PC-3 (cell line): ENCODE results near the gene SLC12A2. TPM values are rescaled to one million over a fixed set of nuclear protein-coding genes. Genes with fewer than 3 reads are reported as not detected.
A peak's percentile ranks its signal among the peaks of the same experiment; 100 is the strongest.

Source experiments
- ATAC-seq: fragments of 200-7000 bp; cut with Tn5 transposase; 2 replicates; pipeline ENCODE4 v1.9.1; 2020; ENCODE audit warnings: mild to moderate bottlenecking, moderate library complexity
- BruUV-seq: library from RNA; stranded (reverse); fragments of 400-500 nt; replicated peaks from 2 replicates; lab custom pipeline; 2021; lab: Mats Ljungman, UMichigan
- CTCF ChIA-PET: fragments of 300-600 bp; sonication (Branson Sonifier 250); formaldehyde crosslinking; loops from one replicate; lab custom pipeline; 2022; ENCODE audit warnings: antibody characterized with exemption; lab: Charles Lee
- POLR2A ChIA-PET: fragments of 300-600 bp; sonication (Branson Sonifier 250); formaldehyde crosslinking; loops from one replicate; lab custom pipeline; 2022; ENCODE audit warnings: antibody characterized with exemption; ENCODE audit not compliant: unreplicated experiment; lab: Charles Lee
- DNase-seq: peaks from one replicate; pipeline ENCODE4 v3.0.0-alpha.2; 2015
- H2AFZ ChIP-seq: fragments of 300-600 bp; sonication (generic); 2 replicates; pipeline ENCODE4 v1.6.0; 2016; ENCODE audit warnings: antibody characterized with exemption, low read length
- H3F3A ChIP-seq: fragments of 300-600 bp; sonication (generic); one replicate; pipeline ENCODE4 v1.6.0; 2017; ENCODE audit warnings: antibody characterized with exemption, low read length, control low read depth, mild to moderate bottlenecking; ENCODE audit not compliant: unreplicated experiment
- H3K27ac ChIP-seq: fragments of 300-600 bp; sonication (generic); 2 replicates; pipeline ENCODE4 v1.5.1; 2016; ENCODE audit warnings: mild to moderate bottlenecking, low read length
- H3K27me3 ChIP-seq: fragments of 300-600 bp; sonication (generic); 2 replicates; pipeline ENCODE4 v1.6.1; 2016; ENCODE audit warnings: low read length, mixed read lengths
- H3K36me3 ChIP-seq: fragments of 300-600 bp; sonication (generic); 2 replicates; pipeline ENCODE4 v1.6.1; 2016; ENCODE audit warnings: low read depth, mixed run types, low read length, mixed read lengths
- H3K4me1 ChIP-seq: fragments of 300-600 bp; sonication (generic); 2 replicates; pipeline ENCODE4 v1.5.1; 2016; ENCODE audit warnings: low read length; ENCODE audit not compliant: insufficient read depth
- H3K4me2 ChIP-seq: fragments of 300-600 bp; sonication (generic); 2 replicates; pipeline ENCODE4 v1.6.0; 2016; ENCODE audit warnings: low read length
- H3K4me3 ChIP-seq: fragments of 300-600 bp; sonication (generic); 2 replicates; pipeline ENCODE4 v1.5.1; 2016; ENCODE audit warnings: mild to moderate bottlenecking, low read length, mixed read lengths
- H3K79me2 ChIP-seq: fragments of 300-600 bp; sonication (generic); 2 replicates; pipeline ENCODE4 v1.6.1; 2017; ENCODE audit warnings: low read length, mixed read lengths
- H3K9ac ChIP-seq: fragments of 300-600 bp; sonication (generic); 2 replicates; pipeline ENCODE4 v1.6.0; 2016; ENCODE audit warnings: mild to moderate bottlenecking, low read length
- H3K9me2 ChIP-seq: fragments of 300-600 bp; sonication (generic); replicated peaks from 2 replicates; pipeline ENCODE4 v1.6.1; 2016; ENCODE audit warnings: mixed run types, low read length, mixed read lengths
- H3K9me3 ChIP-seq: fragments of 300-600 bp; sonication (generic); 2 replicates; pipeline ENCODE4 v1.6.1; 2016; ENCODE audit warnings: low read length, mixed read lengths
- H4K20me1 ChIP-seq: fragments of 300-600 bp; sonication (generic); 2 replicates; pipeline ENCODE4 v1.6.1; 2016; ENCODE audit warnings: low read length, mixed read lengths
- CTCF ChIP-seq: fragments of 300-600 bp; sonication (generic); conservative IDR thresholded peaks from 2 replicates; pipeline ENCODE4 v1.5.1; 2017; ENCODE audit warnings: antibody characterized with exemption, low read depth, mild to moderate bottlenecking, low read length
- EZH2 ChIP-seq: fragments of 300-600 bp; sonication (generic); IDR thresholded peaks from one replicate; pipeline ENCODE4 v1.6.1; 2017; ENCODE audit warnings: antibody characterized with exemption, mild to moderate bottlenecking, low read length; ENCODE audit not compliant: unreplicated experiment
- EZH2phosphoT487 ChIP-seq: fragments of 300-600 bp; sonication (generic); IDR thresholded peaks from 2 replicates; pipeline ENCODE4 v1.6.1; 2018; ENCODE audit warnings: mild to moderate bottlenecking, antibody characterized with exemption, low read length, borderline replicate concordance
- intact Hi-C: fragments of 100-400 bp; cut with micrococcal nuclease; formaldehyde crosslinking; loops from 2 replicates; pipeline ENCODE4 v1.9.0; 2023
- total RNA-seq: library from RNA; depleted of rRNA; stranded (reverse); fragments of >200 nt; gene quantifications from 2 replicates; pipeline ENCODE4 v1.2.3, GENCODE V29; 2014

The SLC12A2 gene
- total RNA-seq, 1 experiment from 2014 or later = 33.9 TPM

GRCh38 chr5:128216285-128216684, 132.7 kb downstream of the SLC12A2 start:
- POLR2A ChIA-PET = no interaction called here
- H3K27ac ChIP-seq = no peak overlapping the region
- no TSS peak for BruUV-seq
- ATAC-seq (no peak), DNase-seq (no peak)
- intact Hi-C loops = no loop called here
- H3K4me3 ChIP-seq = no peak overlapping the region
- no peaks in the 10 kb centered on the region for H3F3A ChIP-seq
- no peaks in the 10 kb centered on the region for H3K27me3 ChIP-seq
- peaks cover 13% of the 10 kb centered on the region for H3K4me1 ChIP-seq
- no peaks in the 10 kb centered on the region for H4K20me1 ChIP-seq
- H3K9ac ChIP-seq = no peak overlapping the region
- no peaks in the 10 kb centered on the region for H3K79me2 ChIP-seq
- H3K4me2 ChIP-seq = no peak overlapping the region
- H2AFZ ChIP-seq = no peak overlapping the region
- CTCF ChIA-PET = no interaction called here
- no peaks in the 10 kb centered on the region for H3K36me3 ChIP-seq
- no peaks in the 10 kb centered on the region for H3K9me2 ChIP-seq
- TF ChIP-seq EZH2 = no peak
- no peak for TF ChIP-seq CTCF
- TF ChIP-seq EZH2phosphoT487 = no peak
- no peaks in the 10 kb centered on the region for H3K9me3 ChIP-seq

- CTCF ChIA-PET = no interaction called here
- no peaks in the 10 kb centered on the region for H3K79me2 ChIP-seq
- H3K9me2 ChIP-seq = no peaks in the 10 kb centered on the region
- ATAC-seq (peak; percentile 71), DNase-seq (peak; percentile 70)
- H2AFZ ChIP-seq = no peak overlapping the region
- intact Hi-C loops = loop anchor here (1.0 kb wide), 1 partner anchor 11 kb away; no protein-coding TSS in a partner anchor
- H4K20me1 ChIP-seq = no peaks in the 10 kb centered on the region
- no TSS peak for BruUV-seq
- H3K9me3 ChIP-seq = no peaks in the 10 kb centered on the region
- peaks cover 13% of the 10 kb centered on the region for H3K4me1 ChIP-seq
- POLR2A ChIA-PET = no interaction called here
- no peak overlapping the region for H3K4me3 ChIP-seq
- H3K4me2 ChIP-seq = no peak overlapping the region
- no peaks in the 10 kb centered on the region for H3F3A ChIP-seq
- no peak overlapping the region for H3K27ac ChIP-seq
- no peaks in the 10 kb centered on the region for H3K27me3 ChIP-seq
- H3K36me3 ChIP-seq = no peaks in the 10 kb centered on the region
- no peak for TF ChIP-seq CTCF
- no peak for TF ChIP-seq EZH2phosphoT487
- no peak for TF ChIP-seq EZH2
- H3K9ac ChIP-seq = no peak overlapping the region
Observed at GRCh38 chr5:128216860-128217531, 133.4 kb downstream of the SLC12A2 start.

- Histone ChIP-seq H3K27me3 (no peaks in the 10 kb centered on the region), H3K79me2 (no peaks in the 10 kb centered on the region), H3K4me3 (no peak overlapping the region), H3K9ac (no peak overlapping the region), H3K9me3 (no peaks in the 10 kb centered on the region), H3K4me2 (no peak overlapping the region), H4K20me1 (no peaks in the 10 kb centered on the region), H2AFZ (no peak overlapping the region), H3K36me3 (no peaks in the 10 kb centered on the region), H3K27ac (no peak overlapping the region), H3K9me2 (no peaks in the 10 kb centered on the region), H3F3A (no peaks in the 10 kb centered on the region), H3K4me1 (peaks cover 9% of the 10 kb centered on the region; the same call in 1 of the 2 replicates)
- ChIA-PET POLR2A (no interaction called here), CTCF (no interaction called here)
- intact Hi-C loops = no loop called here
- no peak for TF ChIP-seq EZH2
- TF ChIP-seq CTCF = no peak
- no peak for TF ChIP-seq EZH2phosphoT487
- ATAC-seq (no peak), DNase-seq (no peak)
- BruUV-seq = no TSS peak
Observed at GRCh38 chr5:128220841-128221240, 137.3 kb downstream of the SLC12A2 start.
